HG03354 (cell line): ENCODE data around the gene TOR1AIP2.

ENCODE experiments used
- ATAC-seq: cut with Tn5 transposase; IDR thresholded peaks from one replicate; pipeline ENCODE4 v1.9.1; 2021; ENCODE audit warnings: mild to moderate bottlenecking; ENCODE audit not compliant: unreplicated experiment, poor library complexity, severe bottlenecking

TOR1AIP2 gene

DNA sequence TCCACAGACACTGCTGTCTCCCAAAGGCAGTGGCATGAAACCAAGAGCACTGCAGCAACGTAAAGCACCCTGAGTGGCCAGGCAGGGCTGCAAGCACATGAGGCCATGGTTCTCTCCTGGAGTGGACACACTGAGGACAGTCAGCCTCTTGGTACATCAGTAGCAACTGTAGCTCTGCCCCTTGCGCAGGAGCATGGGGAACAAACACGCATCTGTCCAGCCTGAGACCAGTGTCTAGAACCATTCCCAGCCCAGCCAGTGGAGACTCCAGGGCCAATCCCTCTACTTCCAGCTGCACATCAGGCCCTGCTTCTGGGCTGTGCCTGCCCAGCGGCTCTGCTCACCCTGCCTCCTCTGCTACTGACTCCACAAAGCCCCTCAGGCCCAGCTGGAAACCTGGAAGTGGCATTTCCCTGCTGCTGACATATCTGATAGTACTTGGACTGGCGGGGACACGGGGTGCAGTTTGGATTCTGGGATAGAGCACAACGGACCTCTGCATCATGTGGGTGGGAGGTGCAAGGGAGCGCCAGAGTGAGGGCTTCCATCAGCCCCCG lies 49.0 kb downstream of the TOR1AIP2 start:
- ATAC-seq, result no peak

DNA sequence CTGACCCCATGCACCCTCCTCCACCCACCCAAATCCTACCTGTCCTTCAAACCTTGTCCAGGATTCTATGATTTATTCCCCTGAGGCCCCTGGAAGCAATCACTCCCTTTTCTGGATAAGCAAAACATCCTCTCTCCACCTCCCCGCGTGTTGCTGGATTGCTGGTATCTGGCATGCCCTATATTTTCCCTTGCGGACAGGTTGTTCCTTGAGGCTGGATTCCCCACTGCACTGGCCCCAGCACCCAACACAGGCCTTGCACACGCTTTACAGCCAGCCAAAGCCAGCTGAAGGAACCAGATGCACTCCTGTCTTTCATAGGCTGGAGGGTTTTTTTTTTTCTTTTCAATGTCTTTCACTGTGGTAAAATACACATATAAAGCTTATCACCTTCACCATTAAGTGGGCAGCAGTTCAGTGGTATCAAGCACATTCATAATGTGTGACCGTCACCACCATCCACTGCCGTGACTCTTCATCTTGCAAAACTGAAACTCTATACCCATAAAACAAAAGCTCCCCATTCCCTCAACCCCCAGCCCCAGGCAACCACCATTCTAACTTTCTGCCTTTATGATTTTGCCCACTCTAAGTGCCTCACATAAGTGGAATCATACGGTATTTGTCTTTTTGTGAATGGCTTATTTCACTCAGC lies 50.9 kb downstream of the TOR1AIP2 start:
- no peak for ATAC-seq

DNA sequence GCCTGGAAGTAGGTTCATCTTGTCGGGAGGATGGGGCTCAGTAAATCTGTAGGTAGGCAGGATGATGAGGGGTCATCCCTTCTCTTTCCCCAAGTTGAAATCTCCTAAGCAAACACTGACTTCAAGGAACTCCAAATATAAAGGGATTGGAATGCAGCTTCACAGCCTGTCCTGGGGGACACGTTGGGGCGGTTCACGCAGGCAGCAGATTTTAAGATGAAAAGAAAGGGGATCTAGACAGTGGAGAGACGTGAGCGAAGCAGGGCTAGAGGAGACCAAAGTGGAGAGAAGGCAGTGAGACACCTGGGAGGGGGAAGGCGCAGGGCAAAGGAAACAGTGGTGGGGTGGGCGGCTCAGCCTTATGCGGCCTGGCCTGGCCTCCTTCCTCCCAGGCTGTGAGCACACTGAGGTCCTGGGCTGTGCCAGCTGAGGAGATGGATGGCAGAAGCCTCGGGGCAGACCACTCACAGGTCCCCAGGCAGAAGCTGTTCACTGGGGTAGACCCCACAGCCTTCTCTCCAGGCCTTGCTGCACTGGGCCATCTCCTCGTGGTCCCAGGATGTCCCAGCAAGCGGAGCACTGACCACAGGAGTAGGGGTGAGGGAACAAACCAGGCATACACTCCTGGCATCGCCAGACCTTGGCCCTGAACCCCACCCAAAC lies 51.7 kb downstream of the TOR1AIP2 start:
- no peak for ATAC-seq

DNA sequence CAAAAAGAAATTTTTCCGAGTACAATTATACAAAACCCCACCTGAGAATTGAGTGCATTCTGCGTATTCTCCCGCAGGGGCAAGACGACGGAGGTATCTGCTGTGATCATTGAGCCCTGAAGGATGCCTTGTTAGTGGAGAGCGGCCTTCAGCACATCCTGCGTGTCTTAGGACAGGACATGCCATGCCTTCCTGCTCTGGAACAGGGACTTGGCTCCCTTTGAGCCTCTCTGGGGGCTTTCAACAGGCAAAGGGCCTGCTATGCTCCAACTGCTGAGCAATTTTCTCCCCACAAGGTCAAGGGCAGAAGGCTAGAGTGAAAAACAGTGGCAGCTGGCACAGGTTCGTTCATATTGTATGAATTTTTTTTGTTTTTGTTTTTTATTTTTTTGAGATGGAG lies 52.4 kb downstream of the TOR1AIP2 start:
- ATAC-seq, result no peak

DNA sequence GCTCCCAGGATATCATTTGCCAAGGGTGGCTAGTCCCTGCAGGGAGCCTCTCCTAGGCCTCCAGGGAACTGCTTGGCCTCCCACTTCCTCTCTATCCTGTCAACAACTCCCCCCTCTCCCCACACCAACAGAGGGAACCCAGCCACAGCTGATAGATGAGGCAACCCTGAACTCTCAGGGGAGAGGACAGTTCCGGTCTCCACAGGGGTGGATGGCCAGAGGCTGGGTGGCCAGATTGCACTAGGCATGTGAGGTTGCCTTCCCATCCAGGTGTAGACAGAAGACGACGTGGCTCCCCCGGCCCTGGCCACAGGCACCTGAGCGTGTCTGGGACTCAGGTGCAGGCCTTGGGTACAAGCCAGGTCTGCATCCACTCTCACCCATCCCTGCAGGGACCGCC lies 53.3 kb downstream of the TOR1AIP2 start:
- ATAC-seq, result no peak

DNA sequence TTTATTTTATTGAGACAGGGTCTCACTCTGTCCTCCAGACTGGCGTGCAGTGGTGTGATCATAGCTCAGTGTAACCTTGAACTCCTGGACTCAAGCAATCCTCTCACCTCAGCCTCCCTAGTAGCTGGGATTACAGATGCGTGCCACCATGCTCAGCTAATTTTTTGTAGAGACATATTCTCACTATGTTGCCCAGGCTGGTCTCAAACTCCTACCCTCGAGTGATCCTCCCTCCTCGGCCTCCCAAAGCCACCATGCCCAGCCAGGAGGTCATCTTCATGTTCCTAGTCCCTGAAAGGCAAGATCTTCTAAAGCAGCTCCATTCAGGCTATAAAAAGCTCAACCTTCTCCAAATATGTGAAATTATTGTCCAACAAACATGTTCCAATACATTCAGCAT lies 53.9 kb downstream of the TOR1AIP2 start:
- no peak for ATAC-seq

DNA sequence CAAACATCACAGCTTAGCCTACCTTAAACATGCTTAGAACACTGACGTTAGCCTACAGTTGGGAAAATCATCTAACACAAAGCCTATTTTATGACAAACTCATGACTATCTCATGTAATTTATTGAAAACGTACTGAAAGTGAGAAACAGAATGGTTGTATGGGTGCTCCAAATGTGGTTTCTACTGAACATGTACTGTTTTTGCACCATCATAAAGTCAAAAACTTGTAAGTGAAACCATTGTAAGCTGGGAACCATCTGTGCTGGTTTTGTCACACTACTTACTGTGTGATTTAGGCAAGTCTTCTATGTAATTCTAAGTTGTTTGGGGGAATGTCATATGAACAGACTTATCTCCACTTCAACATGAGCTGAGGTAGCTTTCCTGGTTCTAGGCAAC lies 55.5 kb downstream of the TOR1AIP2 start:
- ATAC-seq, result no peak

DNA sequence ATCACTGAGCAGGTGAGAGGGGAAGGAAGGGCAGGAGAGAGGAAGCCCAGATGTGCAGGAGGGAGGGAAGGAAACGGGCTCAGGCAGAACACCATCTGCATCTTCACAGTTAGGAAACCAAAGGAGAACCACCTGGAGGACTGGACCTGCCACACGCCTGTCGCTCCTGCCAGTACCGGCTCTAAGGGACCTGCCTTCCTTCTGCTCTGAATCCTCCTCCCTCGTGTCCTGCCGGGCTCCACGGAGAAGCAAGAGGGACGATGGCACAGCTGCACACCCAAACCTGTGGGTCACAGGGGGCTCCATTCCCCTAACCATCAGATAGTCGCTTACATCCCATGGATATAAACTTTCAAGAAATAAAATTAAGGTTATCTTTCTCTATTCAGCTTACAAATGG lies 56.1 kb downstream of the TOR1AIP2 start:
- ATAC-seq, result no peak

DNA sequence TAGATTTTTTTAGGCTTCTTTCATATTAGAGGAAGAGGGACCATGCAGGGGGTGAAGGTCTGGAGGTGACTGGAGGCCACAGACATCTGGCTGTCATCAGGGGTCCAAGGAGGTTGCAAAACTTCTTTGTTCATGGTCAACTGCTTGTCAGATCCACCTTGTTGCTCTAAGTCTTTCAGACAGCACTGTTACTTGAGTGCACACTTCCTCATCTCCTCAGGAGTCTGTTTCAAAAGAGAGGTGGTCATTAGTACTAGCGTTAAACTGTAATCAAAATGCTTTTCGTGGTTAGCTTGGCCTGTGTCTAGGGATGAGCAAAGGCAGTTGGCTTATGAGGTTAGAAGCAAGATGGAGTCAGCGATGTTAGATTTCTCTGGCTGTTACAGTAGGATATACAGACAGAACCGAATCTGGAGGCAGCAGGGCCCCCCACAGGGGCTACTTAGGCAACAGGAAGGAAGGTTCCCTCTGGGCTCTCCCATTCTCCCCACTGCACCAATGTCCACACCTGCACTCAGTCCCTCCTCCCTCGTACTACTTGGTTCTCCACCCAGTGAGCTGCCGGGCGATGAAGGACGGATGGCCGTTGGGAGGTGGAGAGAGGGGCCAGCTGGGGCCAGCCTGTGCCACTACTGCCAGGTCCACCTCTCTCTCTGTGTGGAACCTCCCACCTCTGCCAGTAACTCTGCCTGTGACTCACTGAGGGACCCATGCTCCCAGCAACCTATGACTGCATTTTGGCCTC lies 57.2 kb downstream of the TOR1AIP2 start:
- no peak for ATAC-seq

DNA sequence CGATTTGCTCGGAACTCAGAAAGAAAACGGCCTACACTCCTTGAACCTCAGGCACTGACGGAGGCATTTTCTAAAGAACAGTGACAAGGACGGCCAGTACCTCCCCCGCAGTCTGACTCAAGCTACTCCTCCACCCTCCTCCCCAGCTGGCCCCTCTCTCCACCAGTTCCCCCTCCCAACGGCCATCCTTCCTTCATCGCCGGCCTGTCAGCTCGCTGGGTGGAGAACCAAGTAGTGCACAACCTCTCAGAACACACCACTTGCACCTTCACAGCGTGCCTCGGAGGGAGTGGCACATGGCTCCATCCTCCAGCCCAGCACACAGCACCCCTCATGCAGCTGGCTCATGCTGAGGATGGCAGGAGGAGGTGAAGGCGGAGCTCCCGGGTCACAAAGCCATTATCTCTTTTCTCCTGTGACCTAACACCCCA lies 58.8 kb downstream of the TOR1AIP2 start:
- ATAC-seq, result no peak

DNA sequence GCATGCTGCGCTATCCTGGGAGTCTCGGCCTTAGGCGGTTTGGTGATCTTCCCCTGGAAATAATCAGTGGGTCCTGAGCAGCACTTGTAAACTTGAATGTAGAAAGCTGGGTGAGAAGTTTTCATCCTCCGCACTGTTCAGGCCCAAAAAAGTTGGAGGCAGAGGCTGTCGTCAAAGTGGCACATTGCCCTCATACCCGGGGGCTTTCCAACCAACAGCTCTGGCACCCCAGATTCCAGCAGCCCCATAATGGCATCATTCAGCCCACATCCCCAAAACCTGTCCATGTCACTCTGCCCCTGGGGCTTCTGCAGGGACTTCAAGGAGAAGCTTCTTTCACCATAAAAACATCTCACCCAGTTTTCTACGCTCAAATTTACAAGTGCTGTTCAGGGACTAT lies 59.3 kb downstream of the TOR1AIP2 start:
- no peak for ATAC-seq

DNA sequence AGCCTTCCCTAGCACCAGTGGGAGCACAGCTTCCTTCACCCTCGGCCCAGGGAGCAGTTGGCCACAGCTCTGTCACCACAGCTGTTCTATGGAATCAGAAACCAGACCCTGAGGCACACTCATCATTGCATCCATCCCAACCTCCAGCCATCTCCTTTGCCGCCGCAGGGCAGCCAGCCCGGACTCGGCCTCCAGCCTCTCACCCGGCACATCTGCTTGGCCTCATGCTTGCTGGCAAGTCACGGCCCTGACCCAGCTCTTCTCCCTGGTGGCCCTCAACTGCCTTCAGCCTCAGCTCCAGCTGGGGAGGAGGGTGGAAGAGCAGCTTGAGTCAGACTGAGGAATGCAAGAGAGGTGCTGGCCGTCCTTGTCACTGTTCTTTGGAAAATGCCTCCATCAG lies 59.8 kb downstream of the TOR1AIP2 start:
- ATAC-seq, result no peak

DNA sequence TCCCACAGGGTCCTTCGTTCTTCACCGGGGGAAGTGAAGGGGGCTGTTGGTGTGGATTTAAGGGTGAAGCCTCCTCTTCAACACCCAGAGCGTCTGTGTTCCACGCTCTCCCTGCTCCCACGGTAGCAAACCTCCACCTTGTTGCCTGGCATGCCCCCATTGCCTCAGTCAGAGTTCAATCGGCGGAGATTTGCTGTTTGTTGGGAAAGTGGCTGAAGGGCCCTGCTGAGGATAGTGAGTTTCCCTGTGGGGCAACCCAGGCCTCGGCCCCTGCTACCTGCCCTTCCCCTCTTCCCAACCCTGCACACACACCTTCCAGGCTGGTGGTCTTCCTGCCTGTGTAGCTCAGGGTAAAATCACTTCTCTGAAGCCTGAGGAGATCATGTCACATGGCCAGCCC lies 60.5 kb downstream of the TOR1AIP2 start:
- no peak for ATAC-seq

DNA sequence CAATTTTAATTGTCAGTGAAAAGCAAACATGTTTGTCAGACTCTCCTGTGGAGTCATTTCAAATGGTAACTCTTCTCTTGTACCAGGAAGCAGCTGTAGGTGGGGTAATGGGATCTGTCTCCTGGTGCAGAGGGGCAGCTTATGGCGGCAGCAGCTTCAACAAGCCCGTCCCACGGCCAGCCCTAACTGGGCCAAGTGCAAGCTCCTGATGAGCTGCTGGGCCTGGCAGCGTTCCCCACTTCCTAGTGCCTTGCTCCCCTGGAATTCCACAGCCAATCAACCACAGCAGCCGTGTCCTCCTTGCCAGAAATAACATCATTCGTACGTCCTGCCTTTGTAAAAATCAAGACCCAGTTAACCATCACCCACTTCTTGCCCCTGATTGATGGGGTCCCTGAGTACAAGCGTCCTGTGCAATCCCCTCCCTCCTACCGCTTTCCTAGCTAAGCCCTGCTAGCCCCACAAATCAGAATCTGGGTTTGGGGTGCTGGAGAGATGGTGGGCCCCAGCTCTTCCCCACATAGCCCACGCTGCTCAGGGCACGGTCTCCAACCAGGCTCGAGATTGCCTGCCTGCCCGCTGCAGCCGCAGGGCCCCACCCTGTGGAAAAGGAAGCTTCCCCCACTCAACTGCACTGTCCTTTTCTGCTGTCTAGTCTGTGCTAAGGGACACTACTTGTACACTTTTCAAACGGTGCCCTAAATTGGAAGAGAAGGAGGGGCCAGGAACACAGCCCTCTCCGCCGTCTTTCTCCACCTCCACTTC lies 61.2 kb downstream of the TOR1AIP2 start:
- ATAC-seq, result no peak

DNA sequence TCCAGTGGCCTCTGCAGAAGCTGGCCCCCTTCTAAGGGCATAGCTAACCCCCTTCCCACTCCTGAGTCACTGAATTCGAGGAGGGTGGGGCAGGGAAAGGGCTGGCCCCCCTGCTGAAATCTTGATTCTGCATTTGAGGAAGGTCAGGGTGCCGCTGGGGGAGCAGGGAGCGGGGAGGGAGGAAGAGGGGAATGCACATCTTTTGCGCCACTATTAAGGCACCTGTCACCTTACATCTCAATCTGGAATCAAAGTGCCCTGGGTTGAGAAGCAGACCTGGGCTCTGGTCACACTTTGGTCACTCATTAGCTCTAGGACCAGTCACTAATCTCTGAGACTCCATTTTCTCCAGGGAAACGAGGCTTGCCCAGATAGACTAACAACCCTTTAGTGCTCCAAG lies 62.0 kb downstream of the TOR1AIP2 start:
- ATAC-seq, result no peak

DNA sequence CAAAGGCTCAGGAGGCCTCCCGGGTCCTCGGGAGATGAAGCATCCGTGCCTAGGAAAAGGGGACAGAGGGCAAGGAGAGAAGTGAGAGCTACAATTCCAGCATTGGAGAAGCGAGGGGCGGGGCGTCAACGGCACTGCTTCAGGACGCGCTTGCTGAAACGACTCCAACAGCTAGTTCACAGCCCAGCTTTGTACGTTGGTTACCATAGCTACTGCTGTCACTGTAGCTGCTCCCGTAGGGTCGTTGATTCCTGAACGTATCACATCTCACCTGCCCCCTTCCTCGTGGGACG lies 63.1 kb downstream of the TOR1AIP2 start:
- ATAC-seq, result peak; percentile 46

DNA sequence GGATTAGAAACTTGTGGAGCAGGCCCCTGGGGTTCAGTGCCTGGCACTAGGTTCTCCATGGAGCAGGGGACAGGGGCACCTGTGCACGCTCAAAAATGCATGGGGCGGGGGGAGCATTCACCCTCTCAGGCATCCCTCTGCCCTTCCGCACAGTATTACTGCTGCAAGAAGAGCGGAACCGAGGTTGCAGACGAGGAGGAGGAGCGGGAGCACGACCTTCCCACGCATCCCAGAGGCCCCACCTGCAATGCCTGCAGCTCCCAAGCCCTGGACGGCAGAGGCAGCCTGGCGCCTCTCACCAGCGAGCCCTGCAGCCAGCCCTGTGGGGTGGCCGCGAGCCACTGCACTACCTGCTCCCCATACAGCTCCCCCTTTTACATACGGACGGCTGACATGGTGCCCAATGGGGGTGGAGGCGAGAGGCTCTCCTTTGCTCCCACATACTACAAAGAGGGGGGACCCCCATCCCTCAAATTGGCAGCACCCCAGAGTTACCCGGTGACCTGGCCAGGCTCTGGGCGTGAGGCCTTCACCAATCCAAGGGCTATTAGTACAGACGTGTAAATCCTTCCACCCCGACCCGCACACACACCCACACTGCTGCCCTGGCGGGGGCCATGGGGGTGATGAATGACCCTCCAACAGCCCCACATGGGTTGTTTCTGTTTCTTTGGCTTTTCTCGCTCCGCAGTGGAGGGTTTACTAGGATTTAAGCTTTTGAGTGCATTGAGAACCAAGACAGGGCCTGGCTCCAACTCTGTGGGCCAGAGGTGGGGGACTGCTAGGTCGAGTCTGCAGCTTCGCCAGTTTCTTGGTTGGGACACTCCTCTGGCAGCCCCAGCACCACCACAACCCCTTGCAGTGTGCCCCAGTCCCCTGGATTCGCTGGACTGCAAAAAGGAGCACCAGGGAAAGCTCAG lies 63.7 kb downstream of the TOR1AIP2 start:
- ATAC-seq, result no peak

DNA sequence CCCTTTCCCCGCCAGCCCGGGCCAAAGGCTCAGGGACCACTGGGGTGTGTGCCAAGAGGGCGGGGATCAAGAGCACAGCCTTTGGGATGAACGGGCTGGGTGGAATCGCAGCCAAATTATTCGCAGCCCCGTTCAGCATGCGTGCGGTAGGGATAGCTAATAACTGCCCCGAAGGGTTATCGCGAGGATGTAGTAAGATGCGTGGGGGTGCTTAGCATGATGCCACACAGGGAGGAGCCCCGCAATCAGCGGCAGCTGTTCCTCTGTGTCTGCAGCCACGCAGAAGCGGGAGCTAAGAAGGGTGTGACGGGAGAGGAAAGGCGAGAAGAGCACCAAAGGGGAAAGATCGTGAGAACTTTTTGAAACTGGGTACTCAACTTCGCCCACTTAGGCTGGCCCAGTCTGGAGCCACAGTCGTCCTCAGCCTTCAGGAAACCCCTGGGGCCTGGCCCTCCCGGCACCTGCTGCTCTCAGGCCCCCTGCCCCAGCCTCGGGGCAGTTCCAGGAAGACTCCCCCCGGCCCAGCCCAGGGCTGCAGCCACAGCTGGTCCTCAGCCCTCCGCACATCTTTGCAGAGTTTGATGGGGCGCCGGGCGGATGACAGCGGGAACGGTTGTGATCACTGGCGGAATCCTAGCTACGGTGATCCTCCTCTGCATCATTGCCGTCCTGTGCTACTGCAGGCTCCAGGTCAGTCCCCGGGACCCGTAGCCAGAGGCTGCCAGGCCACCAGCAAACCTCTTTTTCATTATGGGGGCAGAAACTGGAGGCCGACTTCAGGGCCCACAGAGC lies 64.9 kb downstream of the TOR1AIP2 start:
- ATAC-seq, result no peak

DNA sequence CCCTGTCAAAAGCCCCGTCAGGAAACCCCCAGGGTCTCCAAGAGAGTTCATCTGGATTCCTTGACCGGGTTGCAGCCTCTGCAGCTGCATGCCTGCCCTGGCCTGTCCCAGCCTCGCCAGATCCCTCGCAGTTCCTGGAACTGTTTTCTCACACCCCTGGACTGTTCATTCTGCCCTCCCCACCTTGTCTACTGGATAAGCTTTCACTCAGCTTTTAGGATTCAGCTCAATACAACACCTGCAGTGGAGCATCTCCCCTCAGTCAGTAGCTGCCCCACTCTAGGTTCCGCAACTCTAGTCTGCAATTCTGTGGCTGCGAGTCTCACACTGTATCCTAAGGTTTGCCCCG lies 67.3 kb downstream of the TOR1AIP2 start:
- no peak for ATAC-seq
